GM20431 (cell line): ENCODE data around the gene SPATS2.
"Not testable (repeated sequence)": the region's sequence is repeated elsewhere in the genome, so short reads cannot be mapped to it uniquely, and the experiment has no call there.

Source experiments
- in situ Hi-C: fragments of 300-500 bp; cut with MseI, MboI; formaldehyde crosslinking; loops from one replicate; pipeline ENCODE4 v1.15.0; 2020; ENCODE audit warnings: low sequenced_read_pairs; ENCODE audit not compliant: unreplicated experiment

SPATS2 gene

GRCh38 chr12:49388682-49389386 lies 21.6 kb downstream of the SPATS2 start:
- in situ Hi-C loops = no loop called here

GRCh38 chr12:49389387-49389703 lies 22.1 kb downstream of the SPATS2 start:
- in situ Hi-C loops = no loop called here

- in situ Hi-C loops = no loop called here
These were observed 29.7 kb downstream of the SPATS2 start for GRCh38 chr12:49397000-49397399.

GRCh38 chr12:49400304-49400703 lies 33.0 kb downstream of the SPATS2 start:
- in situ Hi-C loops = no loop called here

- in situ Hi-C loops = no loop called here
These were observed 36.7 kb downstream of the SPATS2 start for GRCh38 chr12:49403971-49404450.

- in situ Hi-C loops = no loop called here
These were observed 37.7 kb downstream of the SPATS2 start for GRCh38 chr12:49404956-49405355.

- in situ Hi-C loops = no loop called here
These were observed 43.6 kb downstream of the SPATS2 start for GRCh38 chr12:49410818-49411217.

- in situ Hi-C loops = no loop called here
These were observed 45.7 kb downstream of the SPATS2 start for GRCh38 chr12:49413010-49413409.

GRCh38 chr12:49413796-49414195 lies 46.5 kb downstream of the SPATS2 start:
- in situ Hi-C loops = no loop called here

GRCh38 chr12:49414364-49414763 lies 47.1 kb downstream of the SPATS2 start:
- in situ Hi-C loops = no loop called here

GRCh38 chr12:49415521-49415970 lies 48.3 kb downstream of the SPATS2 start:
- in situ Hi-C loops = no loop called here

GRCh38 chr12:49416892-49417291 lies 49.6 kb downstream of the SPATS2 start:
- in situ Hi-C loops = no loop called here

GRCh38 chr12:49417558-49417957 lies 50.3 kb downstream of the SPATS2 start:
- in situ Hi-C loops = no loop called here

GRCh38 chr12:49420556-49420955 lies 53.3 kb downstream of the SPATS2 start:
- in situ Hi-C loops = no loop called here

- in situ Hi-C loops = no loop called here
These were observed 54.9 kb downstream of the SPATS2 start for GRCh38 chr12:49422114-49422513.

- in situ Hi-C loops = no loop called here
These were observed 61.5 kb downstream of the SPATS2 start for GRCh38 chr12:49428793-49429192.

GRCh38 chr12:49432616-49433015 lies 65.4 kb downstream of the SPATS2 start:
- in situ Hi-C loops = no loop called here

GRCh38 chr12:49436799-49437198 lies 69.5 kb downstream of the SPATS2 start:
- in situ Hi-C loops = not testable (repeated sequence)

- in situ Hi-C loops = no loop called here
These were observed 71.8 kb downstream of the SPATS2 start for GRCh38 chr12:49439042-49439441.

- in situ Hi-C loops = no loop called here
These were observed 72.8 kb downstream of the SPATS2 start for GRCh38 chr12:49440035-49440434.

- in situ Hi-C loops = no loop called here
These were observed 75.7 kb downstream of the SPATS2 start for GRCh38 chr12:49442915-49443314.

- in situ Hi-C loops = no loop called here
These were observed 79.3 kb downstream of the SPATS2 start for GRCh38 chr12:49446571-49446970.
